Natural killer cell (primary cell): ENCODE results near the gene NUTF2. TPM values are rescaled to one million over a fixed set of nuclear protein-coding genes. Genes with fewer than 3 reads are reported as not detected.
A peak's percentile ranks its signal among the peaks of the same experiment; 100 is the strongest.

Experiments
- ATAC-seq, 3 donors: fragments of 150-1000 bp in 2 of 3; fragments of 200-7000 bp in 1 of 3; cut with Tn5 transposase; 1 replicate in 1 of 3; 2 replicates in 2 of 3; pipeline ENCODE4 v1.10.0; 2021; ENCODE audit warnings: mild to moderate bottlenecking in 2 of 3, moderate library complexity in 2 of 3
- DNase-seq, 2 donors: peaks; one replicate each; pipeline versions ENCODE4 v3.0.0 to v3.0.0-alpha.2; 2013 to 2021; ENCODE audit warnings: mixed read lengths in 1 of 2
- H3K27ac ChIP-seq: one replicate; pipeline ENCODE4 v1.5.1; 2013; ENCODE audit warnings: mild to moderate bottlenecking, low read length
- H3K27me3 ChIP-seq: one replicate; pipeline ENCODE4 v1.6.1; 2013; ENCODE audit warnings: low read length; ENCODE audit not compliant: control insufficient read depth, insufficient read depth
- H3K36me3 ChIP-seq: one replicate; pipeline ENCODE4 v1.6.1; 2013; ENCODE audit warnings: low read length; ENCODE audit not compliant: control insufficient read depth, insufficient read depth
- H3K4me1 ChIP-seq: one replicate; pipeline ENCODE4 v1.6.1; 2013; ENCODE audit warnings: low read length; ENCODE audit not compliant: control insufficient read depth, insufficient read depth
- H3K4me3 ChIP-seq: one replicate; pipeline ENCODE4 v1.5.1; 2013; ENCODE audit warnings: low read length
- H3K9me3 ChIP-seq: one replicate; pipeline ENCODE4 v1.6.1; 2013; ENCODE audit warnings: low read length; ENCODE audit not compliant: control insufficient read depth, insufficient read depth
- H3K27ac Mint-ChIP-seq, 2 donors: one replicate each; pipeline ENCODE4 v1.8.0; 2022; ENCODE audit warnings: mild to moderate bottlenecking in 2 of 2, mixed read lengths in 2 of 2, moderate library complexity in 1 of 2
- H3K27me3 Mint-ChIP-seq, 2 donors: one replicate each; pipeline ENCODE4 v1.8.0; 2022; ENCODE audit warnings: low read depth in 2 of 2, mixed read lengths in 2 of 2
- H3K36me3 Mint-ChIP-seq: one replicate; pipeline ENCODE4 v1.8.0; 2022; ENCODE audit warnings: mixed read lengths
- H3K4me1 Mint-ChIP-seq, 2 donors: one replicate each; pipeline ENCODE4 v1.8.0; 2022; ENCODE audit warnings: mixed read lengths in 2 of 2
- H3K4me3 Mint-ChIP-seq: one replicate; pipeline ENCODE4 v1.8.0; 2022; ENCODE audit warnings: mild to moderate bottlenecking, moderate library complexity, mixed read lengths
- H3K9me3 Mint-ChIP-seq, 2 donors: one replicate each; pipeline ENCODE4 v1.8.0; 2022; ENCODE audit warnings: mixed read lengths in 2 of 2
- CTCF ChIP-seq: fragments of 200-600 bp; IDR thresholded peaks from one replicate; pipeline ENCODE4 v1.8.0; 2022; ENCODE audit warnings: antibody characterized with exemption
- WGBS: methylation state at CpG from one replicate; pipeline ENCODE4 v1.1.7; 2013; ENCODE audit warnings: missing lambda C conversion rate; ENCODE audit not compliant: insufficient coverage; 5-methylcytosine and 5-hydroxymethylcytosine counted together
- intact Hi-C: fragments of 100-400 bp; cut with micrococcal nuclease; formaldehyde crosslinking; loops from one replicate; pipeline ENCODE4 v1.14.2; 2022
- total RNA-seq, 4 donors: library from RNA; stranded (reverse); fragments of 120-200 nt in 1 of 4; gene quantifications; one replicate each; pipeline versions ENCODE4 v1.2.3 to v1.2.4, GENCODE V29; 2013 to 2022

The NUTF2 gene
- total RNA-seq, 3 donors from 2014 or later (not counting 1 experiment from before 2014, with no cell fraction given) = 43.2 to 47.1 (median 43.3) TPM

- no peak within 1 kb of the TSS for H3K27ac ChIP-seq
- no peaks in the 10 kb centered on the region for H3K27me3 ChIP-seq
- H3K36me3 ChIP-seq = peaks cover 52% of the 10 kb centered on the region
- no peaks in the 10 kb centered on the region for H3K9me3 ChIP-seq
- intact Hi-C loops = loop anchor here (5.0 kb wide), 1 partner anchor 43 kb away; no protein-coding TSS in a partner anchor
- H3K4me1 Mint-ChIP-seq = peaks cover 0 to 4% of the 10 kb centered on the region in 2 donors
- H3K4me1 ChIP-seq = no peaks in the 10 kb centered on the region
- no peak within 1 kb of the TSS for H3K4me3 ChIP-seq
- H3K27me3 Mint-ChIP-seq = no peaks in the 10 kb centered on the region
- DNase-seq = no peak
- no peaks in the 10 kb centered on the region for H3K36me3 Mint-ChIP-seq
- no peak within 1 kb of the TSS for H3K4me3 Mint-ChIP-seq
- WGBS = 94% methylated on average over 22 of the region's 22 CpGs
- peak within 1 kb of the TSS in 1 of 2 donors; percentile 58 for H3K27ac Mint-ChIP-seq
- no peaks in the 10 kb centered on the region for H3K9me3 Mint-ChIP-seq
- no peak for ATAC-seq
- no peak for TF ChIP-seq CTCF
Measured at GRCh38 chr16:67884684-67885083, 38.0 kb downstream of the NUTF2 start, which contains the start of gene NRN1L. TSS of gene NRN1L (plus strand) at chr16:67884885. CDS start at chr16:67884904, 19 bp downstream.

GRCh38 chr16:67885545-67885944 is 38.8 kb downstream of the NUTF2 start:
- ATAC-seq (no peak), DNase-seq (no peak)
- Histone ChIP-seq H3K4me3 (no peak overlapping the region), H3K27ac (no peak overlapping the region), H3K4me1 (no peaks in the 10 kb centered on the region), H3K9me3 (no peaks in the 10 kb centered on the region), H3K36me3 (peaks cover 43% of the 10 kb centered on the region), H3K27me3 (no peaks in the 10 kb centered on the region)
- no peak overlapping the region for H3K27ac Mint-ChIP-seq
- no peak overlapping the region for H3K4me3 Mint-ChIP-seq
- WGBS = 97% methylated on average over 11 of the region's 12 CpGs
- no peaks in the 10 kb centered on the region for H3K9me3 Mint-ChIP-seq
- no peak for TF ChIP-seq CTCF
- intact Hi-C loops = loop anchor here (5.0 kb wide), 1 partner anchor 42 kb away; no protein-coding TSS in a partner anchor
- peaks cover 0 to 4% of the 10 kb centered on the region in 2 donors for H3K4me1 Mint-ChIP-seq
- H3K36me3 Mint-ChIP-seq = no peaks in the 10 kb centered on the region
- no peaks in the 10 kb centered on the region for H3K27me3 Mint-ChIP-seq

- H3K27ac Mint-ChIP-seq = no peak overlapping the region
- H3K27me3 Mint-ChIP-seq = no peaks in the 10 kb centered on the region
- no peaks in the 10 kb centered on the region for H3K9me3 ChIP-seq
- peaks cover 39% of the 10 kb centered on the region for H3K36me3 ChIP-seq
- no peaks in the 10 kb centered on the region for H3K36me3 Mint-ChIP-seq
- intact Hi-C loops = loop anchor here (5.0 kb wide), 1 partner anchor 41 kb away; no protein-coding TSS in a partner anchor
- H3K4me1 Mint-ChIP-seq = peaks cover 0 to 4% of the 10 kb centered on the region in 2 donors
- H3K4me3 ChIP-seq = no peak overlapping the region
- ATAC-seq = no peak
- H3K27me3 ChIP-seq = no peaks in the 10 kb centered on the region
- no peak for DNase-seq
- no peaks in the 10 kb centered on the region for H3K9me3 Mint-ChIP-seq
- H3K4me1 ChIP-seq = no peaks in the 10 kb centered on the region
- H3K4me3 Mint-ChIP-seq = no peak overlapping the region
- no peak overlapping the region for H3K27ac ChIP-seq
- no peak for TF ChIP-seq CTCF
- WGBS = 99% methylated on average over 19 of the region's 19 CpGs
Measured at GRCh38 chr16:67885976-67886375, 39.2 kb downstream of the NUTF2 start.

- H3K36me3 Mint-ChIP-seq = no peaks in the 10 kb centered on the region
- no peak overlapping the region for H3K4me3 ChIP-seq
- no peaks in the 10 kb centered on the region for H3K9me3 ChIP-seq
- peaks cover 35% of the 10 kb centered on the region for H3K36me3 ChIP-seq
- H3K27ac ChIP-seq = no peak overlapping the region
- peak overlapping the region in 1 of 2 donors; percentile 43 for H3K27ac Mint-ChIP-seq
- TF ChIP-seq CTCF = no peak
- H3K9me3 Mint-ChIP-seq = no peaks in the 10 kb centered on the region
- H3K4me1 Mint-ChIP-seq = peaks cover 0 to 4% of the 10 kb centered on the region in 2 donors
- no peaks in the 10 kb centered on the region for H3K27me3 ChIP-seq
- no peaks in the 10 kb centered on the region for H3K27me3 Mint-ChIP-seq
- WGBS = 92% methylated on average over 5 of the region's 5 CpGs
- no peak for DNase-seq
- no peaks in the 10 kb centered on the region for H3K4me1 ChIP-seq
- intact Hi-C loops = loop anchor here (5.0 kb wide), 1 partner anchor 41 kb away; no protein-coding TSS in a partner anchor
- no peak overlapping the region for H3K4me3 Mint-ChIP-seq
- no peak for ATAC-seq
Measured at GRCh38 chr16:67886387-67886786, 39.7 kb downstream of the NUTF2 start.
